SK-N-SH treated with all-trans-retinoic acid at 6 μM for 48 hours (cell line): ENCODE results near the gene HSF4.

Experiments
- ATAC-seq: fragments of 200-7000 bp; cut with Tn5 transposase; 3 replicates; pipeline ENCODE4 v1.9.1; 2020; ENCODE audit warnings: mild to moderate bottlenecking, moderate library complexity
- ARNTL ChIP-seq: fragments of 450-650 bp; formaldehyde crosslinking; IDR thresholded peaks from 2 replicates; pipeline ENCODE4 v1.5.0; 2020; ENCODE audit warnings: low read depth, mild to moderate bottlenecking, moderate library complexity, borderline replicate concordance
- BACH2 ChIP-seq: fragments of 250-450 bp; sonication (Bioruptor Pico); IDR thresholded peaks from 2 replicates; pipeline ENCODE4 v1.9.0; 2021; ENCODE audit warnings: mild to moderate bottlenecking, borderline replicate concordance
- CREB5 ChIP-seq: fragments of 250-450 bp; sonication (Bioruptor Pico); IDR thresholded peaks from 2 replicates; pipeline ENCODE4 v1.5.1; 2020; ENCODE audit warnings: low read depth, mild to moderate bottlenecking, moderate library complexity
- CSDC2 ChIP-seq: fragments of 250-450 bp; sonication (Bioruptor Pico); IDR thresholded peaks from 2 replicates; pipeline ENCODE4 v1.5.0; 2020; ENCODE audit warnings: mild to moderate bottlenecking, moderate library complexity
- CSRNP3 ChIP-seq: fragments of 250-450 bp; sonication (Bioruptor Pico); IDR thresholded peaks from 2 replicates; pipeline ENCODE4 v1.5.1; 2021; ENCODE audit warnings: mild to moderate bottlenecking, moderate library complexity
- ESRRG ChIP-seq: fragments of 250-450 bp; sonication (Bioruptor Pico); IDR thresholded peaks from 2 replicates; pipeline ENCODE4 v1.6.1; 2021; ENCODE audit warnings: mild to moderate bottlenecking
- GLIS3 ChIP-seq: fragments of 250-450 bp; sonication (Bioruptor Pico); IDR thresholded peaks from 2 replicates; pipeline ENCODE4 v1.5.0; 2020; ENCODE audit warnings: mild to moderate bottlenecking, moderate library complexity
- ISL1 ChIP-seq: fragments of 250-450 bp; sonication (Bioruptor Pico); IDR thresholded peaks from 2 replicates; pipeline ENCODE4 v2.1.2; 2022; ENCODE audit warnings: mild to moderate bottlenecking, moderate library complexity
- OSR1 ChIP-seq: fragments of 250-450 bp; sonication (Bioruptor Pico); IDR thresholded peaks from 2 replicates; pipeline ENCODE4 v1.8.0; 2022; ENCODE audit warnings: moderate library complexity, mild to moderate bottlenecking, inconsistent platforms
- PATZ1 ChIP-seq: fragments of 250-450 bp; sonication (Bioruptor Pico); IDR thresholded peaks from 2 replicates; pipeline ENCODE4 v1.8.0; 2020; ENCODE audit warnings: mild to moderate bottlenecking, moderate library complexity, borderline replicate concordance
- POU6F1 ChIP-seq: fragments of 250-450 bp; sonication (Bioruptor Pico); IDR thresholded peaks from 2 replicates; pipeline ENCODE4 v1.8.0; 2021; ENCODE audit warnings: low read depth, mild to moderate bottlenecking, moderate library complexity, borderline replicate concordance
- PPARA ChIP-seq: fragments of 250-450 bp; sonication (Bioruptor Pico); IDR thresholded peaks from 2 replicates; pipeline ENCODE4 v1.5.0; 2020; ENCODE audit warnings: mild to moderate bottlenecking, borderline replicate concordance
- RARB ChIP-seq: fragments of 250-450 bp; sonication (Bioruptor Pico); IDR thresholded peaks from 2 replicates; pipeline ENCODE4 v1.8.0; 2021; ENCODE audit warnings: mild to moderate bottlenecking, moderate library complexity
- SNAI2 ChIP-seq: fragments of 250-450 bp; sonication (Bioruptor Pico); IDR thresholded peaks from 2 replicates; pipeline ENCODE4 v1.5.0; 2020; ENCODE audit warnings: mild to moderate bottlenecking, moderate library complexity
- TOX ChIP-seq: fragments of 250-450 bp; sonication (Bioruptor Pico); IDR thresholded peaks from 2 replicates; pipeline ENCODE4 v1.8.0; 2021; ENCODE audit warnings: mild to moderate bottlenecking, moderate library complexity, borderline replicate concordance
- TSHZ2 ChIP-seq: fragments of 250-450 bp; sonication (Bioruptor Pico); IDR thresholded peaks from 2 replicates; pipeline ENCODE4 v1.5.0; 2020; ENCODE audit warnings: mild to moderate bottlenecking, moderate library complexity
- ZC3H10 ChIP-seq: fragments of 250-450 bp; sonication (Bioruptor Pico); IDR thresholded peaks from 2 replicates; pipeline ENCODE4 v1.5.1; 2021; ENCODE audit warnings: mild to moderate bottlenecking, moderate library complexity
- ZFP3 ChIP-seq: fragments of 250-450 bp; sonication (Bioruptor Pico); IDR thresholded peaks from 2 replicates; pipeline ENCODE4 v1.5.0; 2020; ENCODE audit warnings: mild to moderate bottlenecking, moderate library complexity
- ZFP30 ChIP-seq: fragments of 450-650 bp; formaldehyde crosslinking; IDR thresholded peaks from 2 replicates; pipeline ENCODE4 v1.5.0; 2022; ENCODE audit warnings: mild to moderate bottlenecking, moderate library complexity
- ZNF565 ChIP-seq: fragments of 450-650 bp; formaldehyde crosslinking; conservative IDR thresholded peaks from 2 replicates; pipeline ENCODE4 v1.5.0; 2020; ENCODE audit warnings: low read depth, mild to moderate bottlenecking, moderate library complexity
- ZNF70 ChIP-seq: fragments of 450-650 bp; formaldehyde crosslinking; IDR thresholded peaks from 2 replicates; pipeline ENCODE4 v1.5.0; 2020; ENCODE audit warnings: mild to moderate bottlenecking, moderate library complexity
- ZNF8 ChIP-seq: fragments of 450-650 bp; formaldehyde crosslinking; IDR thresholded peaks from 2 replicates; pipeline ENCODE4 v1.5.0; 2020; ENCODE audit warnings: mild to moderate bottlenecking, moderate library complexity

The HSF4 gene

GRCh38 chr16:67142342-67142741, 22.2 kb upstream of the HSF4 start:
- no peak for ATAC-seq
- no peak for TF ChIP-seq ARNTL (CRISPR knock-in tag)
- TF ChIP-seq OSR1 (CRISPR knock-in tag), result no peak
- no peak for TF ChIP-seq CREB5 (CRISPR knock-in tag)
- no peak for TF ChIP-seq PPARA (CRISPR knock-in tag)
- TF ChIP-seq GLIS3 (CRISPR knock-in tag), result no peak

GRCh38 chr16:67144943-67145342, 19.6 kb upstream of the HSF4 start:
- TF ChIP-seq ZC3H10 (no peak), CSRNP3 (CRISPR knock-in tag) (no peak), CSDC2 (no peak), POU6F1 (CRISPR knock-in tag) (no peak), GLIS3 (CRISPR knock-in tag) (no peak), ZFP3 (CRISPR knock-in tag) (no peak), ZNF8 (CRISPR knock-in tag) (no peak), ZNF565 (CRISPR knock-in tag) (no peak), ARNTL (CRISPR knock-in tag) (no peak), RARB (CRISPR knock-in tag) (no peak), PPARA (CRISPR knock-in tag) (no peak), ESRRG (CRISPR knock-in tag) (no peak), CREB5 (CRISPR knock-in tag) (no peak), ZFP30 (CRISPR knock-in tag) (no peak), PATZ1 (CRISPR knock-in tag) (no peak), BACH2 (CRISPR knock-in tag) (no peak)
- ATAC-seq, result no peak

GRCh38 chr16:67145746-67146145, 18.8 kb upstream of the HSF4 start:
- no peak for ATAC-seq
- no peak for TF ChIP-seq ISL1 (CRISPR knock-in tag)
- TF ChIP-seq SNAI2, result no peak
- no peak for TF ChIP-seq ZC3H10
- TF ChIP-seq ZFP30 (CRISPR knock-in tag), result no peak
- no peak for TF ChIP-seq ZFP3 (CRISPR knock-in tag)
- TF ChIP-seq TOX, result no peak
- no peak for TF ChIP-seq ZNF70 (CRISPR knock-in tag)
- no peak for TF ChIP-seq TSHZ2 (CRISPR knock-in tag)
- no peak for TF ChIP-seq POU6F1 (CRISPR knock-in tag)
- TF ChIP-seq CSRNP3 (CRISPR knock-in tag), result no peak
- TF ChIP-seq ZNF8 (CRISPR knock-in tag), result no peak
- TF ChIP-seq PPARA (CRISPR knock-in tag), result no peak
- TF ChIP-seq BACH2 (CRISPR knock-in tag), result no peak
- TF ChIP-seq RARB (CRISPR knock-in tag), result no peak
- TF ChIP-seq ESRRG (CRISPR knock-in tag), result no peak
